ENCODE measurements around the gene RASAL3. TPM values are rescaled to one million over a fixed set of nuclear protein-coding genes. Genes with fewer than 3 reads are reported as not detected.

RASAL3 gene
- total RNA-seq, 1 experiment from 2014 or later: 0.10 TPM

GRCh38 chr19:15439821-15440641 is 24.3 kb downstream of the RASAL3 start:
- intact Hi-C loops (cut with micrococcal nuclease; ENCODE audit: unreplicated experiment): no loop called here
- Histone ChIP-seq H3K27ac (ENCODE audit: low read length) (no peak overlapping the region), H3K9me3 (ENCODE audit: control insufficient read depth, insufficient read depth, low read depth, low read length) (no peaks in the 10 kb centered on the region), H3K27me3 (ENCODE audit: control insufficient read depth, insufficient read depth, low read length) (no peaks in the 10 kb centered on the region), H3K4me3 (ENCODE audit: low read depth in 2 of 2, low read length in 2 of 2) (no peak overlapping the region), H3K4me1 (ENCODE audit: control insufficient read depth, insufficient read depth, low read length) (no peaks in the 10 kb centered on the region), H3K36me3 (ENCODE audit: control insufficient read depth, insufficient read depth, low read length) (no peaks in the 10 kb centered on the region)
- ChIA-PET POLR2A (interaction anchor here (0.6 kb wide), 1 partner anchor 151 kb away, joined by 11 read pairs; no protein-coding TSS in a partner anchor), CTCF (no interaction called here)
- BruUV-seq (replicated peaks): no TSS peak
- ATAC-seq (no peak), DNase-seq (ENCODE audit: low read depth, low spot score) (no peak)
- in situ Hi-C loops (cut with HindIII; ENCODE audit: low pct_unique_long_range_greater_than_20kb, low sequenced_read_pairs): no loop called here
- TF ChIP-seq POLR2AphosphoS5 (IDR thresholded peaks at IDR 0.05; ENCODE audit: low read depth, low read length) (no peak), TCF7L2 (IDR thresholded peaks at IDR 0.05; ENCODE audit: low read depth, low read length) (no peak), CTCF (IDR thresholded peaks at IDR 0.05) (no peak), SIN3A (IDR thresholded peaks at IDR 0.05; ENCODE audit: borderline replicate concordance, insufficient read depth, low read depth, low read length) (no peak)
- TF ChIP-seq, protein P1, sequence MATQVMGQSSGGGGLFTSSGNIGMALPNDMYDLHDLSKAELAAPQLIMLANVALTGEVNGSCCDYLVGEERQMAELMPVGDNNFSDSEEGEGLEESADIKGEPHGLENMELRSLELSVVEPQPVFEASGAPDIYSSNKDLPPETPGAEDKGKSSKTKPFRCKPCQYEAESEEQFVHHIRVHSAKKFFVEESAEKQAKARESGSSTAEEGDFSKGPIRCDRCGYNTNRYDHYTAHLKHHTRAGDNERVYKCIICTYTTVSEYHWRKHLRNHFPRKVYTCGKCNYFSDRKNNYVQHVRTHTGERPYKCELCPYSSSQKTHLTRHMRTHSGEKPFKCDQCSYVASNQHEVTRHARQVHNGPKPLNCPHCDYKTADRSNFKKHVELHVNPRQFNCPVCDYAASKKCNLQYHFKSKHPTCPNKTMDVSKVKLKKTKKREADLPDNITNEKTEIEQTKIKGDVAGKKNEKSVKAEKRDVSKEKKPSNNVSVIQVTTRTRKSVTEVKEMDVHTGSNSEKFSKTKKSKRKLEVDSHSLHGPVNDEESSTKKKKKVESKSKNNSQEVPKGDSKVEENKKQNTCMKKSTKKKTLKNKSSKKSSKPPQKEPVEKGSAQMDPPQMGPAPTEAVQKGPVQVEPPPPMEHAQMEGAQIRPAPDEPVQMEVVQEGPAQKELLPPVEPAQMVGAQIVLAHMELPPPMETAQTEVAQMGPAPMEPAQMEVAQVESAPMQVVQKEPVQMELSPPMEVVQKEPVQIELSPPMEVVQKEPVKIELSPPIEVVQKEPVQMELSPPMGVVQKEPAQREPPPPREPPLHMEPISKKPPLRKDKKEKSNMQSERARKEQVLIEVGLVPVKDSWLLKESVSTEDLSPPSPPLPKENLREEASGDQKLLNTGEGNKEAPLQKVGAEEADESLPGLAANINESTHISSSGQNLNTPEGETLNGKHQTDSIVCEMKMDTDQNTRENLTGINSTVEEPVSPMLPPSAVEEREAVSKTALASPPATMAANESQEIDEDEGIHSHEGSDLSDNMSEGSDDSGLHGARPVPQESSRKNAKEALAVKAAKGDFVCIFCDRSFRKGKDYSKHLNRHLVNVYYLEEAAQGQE (IDR thresholded peaks at IDR 0.05; ENCODE audit: insufficient read depth in 1 of 2, low read depth in 2 of 2, low read length in 1 of 2): no peak

- in situ Hi-C loops (cut with HindIII; ENCODE audit: low pct_unique_long_range_greater_than_20kb, low sequenced_read_pairs) (no loop called here), intact Hi-C loops (cut with micrococcal nuclease; ENCODE audit: unreplicated experiment) (no loop called here)
- DNase-seq (ENCODE audit: low read depth, low spot score): no peak
- TF ChIP-seq, protein P1 (IDR thresholded peaks at IDR 0.05; ENCODE audit: insufficient read depth in 1 of 2, low read depth in 2 of 2, low read length in 1 of 2): no peak
- TF ChIP-seq POLR2AphosphoS5 (IDR thresholded peaks at IDR 0.05; ENCODE audit: low read depth, low read length): no peak
- TF ChIP-seq SIN3A (IDR thresholded peaks at IDR 0.05; ENCODE audit: borderline replicate concordance, insufficient read depth, low read depth, low read length): no peak
- no peak for TF ChIP-seq TCF7L2 (IDR thresholded peaks at IDR 0.05; ENCODE audit: low read depth, low read length)
- no peak for TF ChIP-seq CTCF (IDR thresholded peaks at IDR 0.05)
- CTCF ChIA-PET: no interaction called here
- Histone ChIP-seq H3K9me3 (ENCODE audit: control insufficient read depth, insufficient read depth, low read depth, low read length) (no peaks in the 10 kb centered on the region), H3K4me3 (ENCODE audit: low read depth in 2 of 2, low read length in 2 of 2) (no peak overlapping the region), H3K27me3 (ENCODE audit: control insufficient read depth, insufficient read depth, low read length) (no peaks in the 10 kb centered on the region), H3K36me3 (ENCODE audit: control insufficient read depth, insufficient read depth, low read length) (no peaks in the 10 kb centered on the region), H3K4me1 (ENCODE audit: control insufficient read depth, insufficient read depth, low read length) (no peaks in the 10 kb centered on the region), H3K27ac (ENCODE audit: low read length) (no peak overlapping the region)
- no peak for ATAC-seq
- no TSS peak for BruUV-seq (replicated peaks)
- POLR2A ChIA-PET: interaction anchor here (0.6 kb wide), 1 partner anchor 150 kb away, joined by 11 read pairs; no protein-coding TSS in a partner anchor
These were observed 25.1 kb downstream of the RASAL3 start for GRCh38 chr19:15439078-15439799.

Measured in Panc1 (cell line).